ENCODE measurements around the gene TADA3. TPM values are rescaled to one million over a fixed set of nuclear protein-coding genes. Genes with fewer than 3 reads are reported as not detected.

TADA3 gene, protein sequence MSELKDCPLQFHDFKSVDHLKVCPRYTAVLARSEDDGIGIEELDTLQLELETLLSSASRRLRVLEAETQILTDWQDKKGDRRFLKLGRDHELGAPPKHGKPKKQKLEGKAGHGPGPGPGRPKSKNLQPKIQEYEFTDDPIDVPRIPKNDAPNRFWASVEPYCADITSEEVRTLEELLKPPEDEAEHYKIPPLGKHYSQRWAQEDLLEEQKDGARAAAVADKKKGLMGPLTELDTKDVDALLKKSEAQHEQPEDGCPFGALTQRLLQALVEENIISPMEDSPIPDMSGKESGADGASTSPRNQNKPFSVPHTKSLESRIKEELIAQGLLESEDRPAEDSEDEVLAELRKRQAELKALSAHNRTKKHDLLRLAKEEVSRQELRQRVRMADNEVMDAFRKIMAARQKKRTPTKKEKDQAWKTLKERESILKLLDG
- 63.4 and 66.0 TPM in 2 replicates for total RNA-seq
- long read RNA-seq, transcript TADA3-201 (9 exons, 2,355 nt), result major isoform, 18 of 22 reads
- long read RNA-seq, partial matches to known transcripts, result 0 of 22 reads
- long read RNA-seq, other reads (novel, unspliced or antisense), result 2 of 22 reads

DNA sequence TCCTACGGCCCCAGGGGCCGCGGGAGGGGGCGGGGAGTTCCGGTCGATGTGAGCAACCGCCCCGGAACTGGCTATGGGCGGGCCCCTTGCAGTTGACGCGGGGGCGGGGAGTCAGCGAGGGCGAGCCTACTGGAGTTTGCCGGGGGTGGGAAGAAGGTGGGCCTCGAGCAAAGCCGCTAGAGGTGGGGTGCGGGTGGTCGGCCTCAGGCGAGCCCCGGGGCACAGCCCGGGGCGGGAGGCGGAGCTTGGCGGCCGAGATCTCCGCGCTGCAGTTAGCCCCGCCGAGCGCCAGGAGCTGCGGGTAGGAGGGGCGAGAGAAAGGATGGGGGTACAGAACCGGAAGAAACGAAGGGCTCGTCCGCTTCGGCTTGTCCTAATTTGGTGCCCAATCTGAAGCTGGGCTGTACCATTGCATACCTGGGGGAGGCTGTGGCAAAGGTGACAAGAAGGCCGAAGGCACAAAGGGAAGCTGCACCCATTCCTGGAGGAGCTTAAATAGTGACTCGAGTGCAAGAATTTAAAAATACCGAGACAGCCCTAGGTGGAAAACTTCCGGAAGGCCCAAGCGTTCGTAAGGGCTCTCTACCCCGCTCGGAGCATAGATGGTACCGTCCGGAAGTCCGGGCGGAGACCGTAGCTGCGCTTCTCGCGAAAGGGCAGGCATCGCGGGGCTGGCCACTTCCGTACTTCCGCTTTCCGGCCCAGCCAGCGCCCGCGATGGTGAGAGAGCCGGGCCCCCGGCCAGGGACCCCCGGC lies at the start of gene TADA3, which contains the start of gene ARPC4:
TADA3 (minus strand) TSS at position 69 of the 756 bp plus-strand sequence. CDS start 1,007 bp downstream, outside the sequence.
ARPC4 (plus strand) TSS at position 678 of the 756 bp plus-strand sequence; CDS start at position 718, 40 bp downstream.
- peaks cover 34% of the 10 kb centered on the region for H3K36me3 Mint-ChIP-seq (ENCODE audit: unreplicated experiment)
- no peaks in the 10 kb centered on the region for H3K9me3 Mint-ChIP-seq (ENCODE audit: unreplicated experiment)
- no peaks in the 10 kb centered on the region for H3K27me3 Mint-ChIP-seq (ENCODE audit: unreplicated experiment)
- peaks cover 28% of the 10 kb centered on the region for H3K4me1 Mint-ChIP-seq (ENCODE audit: unreplicated experiment)
- H3K4me3 Mint-ChIP-seq (ENCODE audit: unreplicated experiment), result peak within 1 kb of the TSS; percentile 95
- DNase-seq (ENCODE audit: extremely low spot score, unreplicated experiment), result peak; percentile 96
- H3K27ac Mint-ChIP-seq (ENCODE audit: unreplicated experiment), result peak within 1 kb of the TSS; percentile 100
- TF ChIP-seq, protein P1, sequence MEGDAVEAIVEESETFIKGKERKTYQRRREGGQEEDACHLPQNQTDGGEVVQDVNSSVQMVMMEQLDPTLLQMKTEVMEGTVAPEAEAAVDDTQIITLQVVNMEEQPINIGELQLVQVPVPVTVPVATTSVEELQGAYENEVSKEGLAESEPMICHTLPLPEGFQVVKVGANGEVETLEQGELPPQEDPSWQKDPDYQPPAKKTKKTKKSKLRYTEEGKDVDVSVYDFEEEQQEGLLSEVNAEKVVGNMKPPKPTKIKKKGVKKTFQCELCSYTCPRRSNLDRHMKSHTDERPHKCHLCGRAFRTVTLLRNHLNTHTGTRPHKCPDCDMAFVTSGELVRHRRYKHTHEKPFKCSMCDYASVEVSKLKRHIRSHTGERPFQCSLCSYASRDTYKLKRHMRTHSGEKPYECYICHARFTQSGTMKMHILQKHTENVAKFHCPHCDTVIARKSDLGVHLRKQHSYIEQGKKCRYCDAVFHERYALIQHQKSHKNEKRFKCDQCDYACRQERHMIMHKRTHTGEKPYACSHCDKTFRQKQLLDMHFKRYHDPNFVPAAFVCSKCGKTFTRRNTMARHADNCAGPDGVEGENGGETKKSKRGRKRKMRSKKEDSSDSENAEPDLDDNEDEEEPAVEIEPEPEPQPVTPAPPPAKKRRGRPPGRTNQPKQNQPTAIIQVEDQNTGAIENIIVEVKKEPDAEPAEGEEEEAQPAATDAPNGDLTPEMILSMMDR (IDR thresholded peaks at IDR 0.05), result peak; percentile 9

DNA sequence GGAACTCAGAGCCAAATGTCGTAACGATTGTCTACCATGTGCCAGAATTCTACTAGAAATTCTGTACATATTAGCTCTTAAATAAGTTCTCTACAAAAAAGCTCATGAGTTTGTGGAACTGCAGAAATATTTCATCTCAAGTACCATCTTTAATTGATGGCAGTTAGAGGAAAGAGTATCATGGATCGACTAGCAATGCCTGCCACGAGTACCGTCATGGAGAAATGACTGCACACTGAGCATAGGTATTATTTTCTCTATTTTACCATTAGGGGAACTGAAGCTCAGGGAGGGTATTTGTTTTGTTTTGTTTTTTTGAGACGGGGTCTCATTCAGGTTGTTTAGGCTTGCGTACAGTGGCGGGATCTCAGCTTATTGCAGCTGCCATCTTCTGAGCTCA lies 48.7 kb upstream of the TADA3 start:
- H3K9me3 Mint-ChIP-seq (ENCODE audit: unreplicated experiment), result no peaks in the 10 kb centered on the region
- peaks cover 14% of the 10 kb centered on the region for H3K36me3 Mint-ChIP-seq (ENCODE audit: unreplicated experiment)
- H3K4me1 Mint-ChIP-seq (ENCODE audit: unreplicated experiment), result peaks cover 17% of the 10 kb centered on the region
- no peak overlapping the region for H3K4me3 Mint-ChIP-seq (ENCODE audit: unreplicated experiment)
- no peaks in the 10 kb centered on the region for H3K27me3 Mint-ChIP-seq (ENCODE audit: unreplicated experiment)
- H3K27ac Mint-ChIP-seq (ENCODE audit: unreplicated experiment), result no peak overlapping the region
- DNase-seq (ENCODE audit: extremely low spot score, unreplicated experiment), result no peak
- TF ChIP-seq, protein P1 (IDR thresholded peaks at IDR 0.05), result no peak

DNA sequence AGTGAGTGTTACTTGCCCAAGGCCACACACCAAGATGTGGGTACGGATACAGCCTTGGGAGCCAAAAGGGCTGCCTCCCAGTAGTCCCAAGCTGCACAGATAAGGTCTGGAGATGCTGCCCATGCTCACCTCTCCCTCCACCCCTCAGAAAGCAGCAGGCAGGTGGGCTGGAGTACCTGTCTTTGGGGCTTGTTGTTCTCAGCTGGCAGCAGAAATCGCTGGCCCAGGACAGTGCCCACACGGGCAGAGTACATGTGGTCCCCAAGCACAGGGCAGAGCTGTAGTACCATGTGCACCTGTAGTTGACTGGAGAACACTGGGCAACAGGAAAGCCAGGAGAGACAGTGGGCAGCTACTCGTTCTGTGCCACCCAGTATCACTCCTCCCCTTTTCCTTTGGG lies 46.6 kb upstream of the TADA3 start:
- TF ChIP-seq, protein P1 (IDR thresholded peaks at IDR 0.05), result no peak
- Mint-ChIP-seq H3K4me1 (ENCODE audit: unreplicated experiment) (peaks cover 10% of the 10 kb centered on the region), H3K36me3 (ENCODE audit: unreplicated experiment) (peaks cover 20% of the 10 kb centered on the region), H3K4me3 (ENCODE audit: unreplicated experiment) (no peak overlapping the region), H3K27ac (ENCODE audit: unreplicated experiment) (no peak overlapping the region), H3K9me3 (ENCODE audit: unreplicated experiment) (no peaks in the 10 kb centered on the region), H3K27me3 (ENCODE audit: unreplicated experiment) (no peaks in the 10 kb centered on the region)
- DNase-seq (ENCODE audit: extremely low spot score, unreplicated experiment), result no peak

DNA sequence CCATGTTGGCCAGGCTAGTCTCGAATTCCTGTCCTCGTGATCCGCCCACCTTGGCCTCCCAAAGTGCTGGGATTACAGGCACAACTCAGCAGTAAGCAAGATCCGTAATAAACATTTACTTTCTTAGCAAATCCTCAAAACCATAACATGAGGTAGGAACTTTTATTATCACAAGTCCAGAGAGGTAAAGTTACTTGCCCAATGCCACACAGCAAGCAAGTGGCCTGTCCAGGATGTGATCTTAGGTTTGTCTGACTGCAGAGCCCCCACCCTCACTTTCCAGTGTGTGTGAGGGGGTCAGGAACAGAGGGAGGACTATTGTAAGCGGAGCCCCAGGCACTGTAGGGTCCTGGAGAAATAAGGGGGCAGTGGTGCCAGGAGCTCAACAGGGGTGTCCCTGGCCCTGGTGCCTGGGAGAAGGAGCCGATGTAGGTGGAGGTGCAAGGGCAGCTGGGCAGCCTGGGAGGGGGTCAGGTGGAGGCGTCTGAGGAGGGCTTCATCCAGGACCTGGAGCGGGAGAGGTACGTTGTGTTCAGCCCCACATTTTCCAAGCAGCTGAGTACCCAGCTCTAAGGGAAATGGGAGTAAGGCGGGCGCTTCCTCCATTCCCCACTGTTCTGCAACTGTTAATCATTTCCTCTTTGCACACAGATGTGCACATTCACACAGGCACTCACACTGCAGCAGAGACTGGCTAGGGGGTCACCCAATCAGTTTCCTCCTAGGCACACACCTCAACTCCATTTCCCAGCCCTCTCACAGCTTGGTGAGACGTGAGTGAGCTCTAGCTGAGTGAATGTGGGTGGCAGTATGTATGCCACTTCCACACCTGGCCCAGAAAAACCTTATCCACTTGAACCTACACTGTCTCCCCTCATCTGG lies 45.7 kb upstream of the TADA3 start:
- H3K9me3 Mint-ChIP-seq (ENCODE audit: unreplicated experiment), result no peaks in the 10 kb centered on the region
- no peaks in the 10 kb centered on the region for H3K27me3 Mint-ChIP-seq (ENCODE audit: unreplicated experiment)
- H3K27ac Mint-ChIP-seq (ENCODE audit: unreplicated experiment), result no peak overlapping the region
- TF ChIP-seq, protein P1 (IDR thresholded peaks at IDR 0.05), result no peak
- H3K36me3 Mint-ChIP-seq (ENCODE audit: unreplicated experiment), result peaks cover 20% of the 10 kb centered on the region
- DNase-seq (ENCODE audit: extremely low spot score, unreplicated experiment), result no peak
- peaks cover 7% of the 10 kb centered on the region for H3K4me1 Mint-ChIP-seq (ENCODE audit: unreplicated experiment)
- no peak overlapping the region for H3K4me3 Mint-ChIP-seq (ENCODE audit: unreplicated experiment)

Data from osteocyte (in vitro differentiated cells).